ENCODE results near the gene RASA1.
"Not testable (repeated sequence)": the region's sequence is repeated elsewhere in the genome, so short reads cannot be mapped to it uniquely, and the experiment has no call there.

Gene RASA1

GRCh38 chr5:87267574-87268125, at the start of gene RASA1:
TSS of gene RASA1 (plus strand) at chr5:87267883. CDS start at chr5:87268452, 569 bp downstream.
- in situ Hi-C loops (cut with MboI; ENCODE audit: low sequenced_read_pairs): no loop called here

GRCh38 chr5:87229780-87230179, 37.9 kb upstream of the RASA1 start:
- in situ Hi-C loops (cut with MboI; ENCODE audit: low sequenced_read_pairs): no loop called here

- in situ Hi-C loops (cut with MboI; ENCODE audit: low sequenced_read_pairs): no loop called here
These were observed 36.5 kb upstream of the RASA1 start for GRCh38 chr5:87231037-87231808.

GRCh38 chr5:87233143-87233542, 34.5 kb upstream of the RASA1 start:
- in situ Hi-C loops (cut with MboI; ENCODE audit: low sequenced_read_pairs): no loop called here

GRCh38 chr5:87241555-87241954, 26.1 kb upstream of the RASA1 start:
- in situ Hi-C loops (cut with MboI; ENCODE audit: low sequenced_read_pairs): no loop called here

- in situ Hi-C loops (cut with MboI; ENCODE audit: low sequenced_read_pairs): no loop called here
These were observed 25.4 kb upstream of the RASA1 start for GRCh38 chr5:87242242-87242641.

- in situ Hi-C loops (cut with MboI; ENCODE audit: low sequenced_read_pairs): no loop called here
These were observed 24.4 kb upstream of the RASA1 start for GRCh38 chr5:87243161-87243844.

- in situ Hi-C loops (cut with MboI; ENCODE audit: low sequenced_read_pairs): no loop called here
These were observed 22.2 kb upstream of the RASA1 start for GRCh38 chr5:87245451-87245850.

GRCh38 chr5:87246061-87246460, 21.6 kb upstream of the RASA1 start:
- in situ Hi-C loops (cut with MboI; ENCODE audit: low sequenced_read_pairs): no loop called here

- in situ Hi-C loops (cut with MboI; ENCODE audit: low sequenced_read_pairs): no loop called here
These were observed 15.4 kb upstream of the RASA1 start for GRCh38 chr5:87252283-87252605.

GRCh38 chr5:87254035-87254434, 13.6 kb upstream of the RASA1 start:
- in situ Hi-C loops (cut with MboI; ENCODE audit: low sequenced_read_pairs): no loop called here

- in situ Hi-C loops (cut with MboI; ENCODE audit: low sequenced_read_pairs): no loop called here
These were observed 9.2 kb upstream of the RASA1 start for GRCh38 chr5:87258507-87258906.

- in situ Hi-C loops (cut with MboI; ENCODE audit: low sequenced_read_pairs): no loop called here
These were observed 7.0 kb upstream of the RASA1 start for GRCh38 chr5:87260604-87261192.

- in situ Hi-C loops (cut with MboI; ENCODE audit: low sequenced_read_pairs): no loop called here
These were observed 4.2 kb upstream of the RASA1 start for GRCh38 chr5:87263498-87263897.

GRCh38 chr5:87266914-87267573, 639 bp upstream of the RASA1 start:
- in situ Hi-C loops (cut with MboI; ENCODE audit: low sequenced_read_pairs): no loop called here

GRCh38 chr5:87268126-87268969, 665 bp downstream of the RASA1 start:
- in situ Hi-C loops (cut with MboI; ENCODE audit: low sequenced_read_pairs): no loop called here

GRCh38 chr5:87268970-87269377, 1.3 kb downstream of the RASA1 start:
- in situ Hi-C loops (cut with MboI; ENCODE audit: low sequenced_read_pairs): no loop called here

- in situ Hi-C loops (cut with MboI; ENCODE audit: low sequenced_read_pairs): not testable (repeated sequence)
These were observed 3.2 kb downstream of the RASA1 start for GRCh38 chr5:87270888-87271287.

GRCh38 chr5:87276655-87277054, 9.0 kb downstream of the RASA1 start:
- in situ Hi-C loops (cut with MboI; ENCODE audit: low sequenced_read_pairs): no loop called here

- in situ Hi-C loops (cut with MboI; ENCODE audit: low sequenced_read_pairs): no loop called here
These were observed 9.7 kb downstream of the RASA1 start for GRCh38 chr5:87277279-87277835.
